ENCODE measurements around the gene AGPAT2.

DNA sequence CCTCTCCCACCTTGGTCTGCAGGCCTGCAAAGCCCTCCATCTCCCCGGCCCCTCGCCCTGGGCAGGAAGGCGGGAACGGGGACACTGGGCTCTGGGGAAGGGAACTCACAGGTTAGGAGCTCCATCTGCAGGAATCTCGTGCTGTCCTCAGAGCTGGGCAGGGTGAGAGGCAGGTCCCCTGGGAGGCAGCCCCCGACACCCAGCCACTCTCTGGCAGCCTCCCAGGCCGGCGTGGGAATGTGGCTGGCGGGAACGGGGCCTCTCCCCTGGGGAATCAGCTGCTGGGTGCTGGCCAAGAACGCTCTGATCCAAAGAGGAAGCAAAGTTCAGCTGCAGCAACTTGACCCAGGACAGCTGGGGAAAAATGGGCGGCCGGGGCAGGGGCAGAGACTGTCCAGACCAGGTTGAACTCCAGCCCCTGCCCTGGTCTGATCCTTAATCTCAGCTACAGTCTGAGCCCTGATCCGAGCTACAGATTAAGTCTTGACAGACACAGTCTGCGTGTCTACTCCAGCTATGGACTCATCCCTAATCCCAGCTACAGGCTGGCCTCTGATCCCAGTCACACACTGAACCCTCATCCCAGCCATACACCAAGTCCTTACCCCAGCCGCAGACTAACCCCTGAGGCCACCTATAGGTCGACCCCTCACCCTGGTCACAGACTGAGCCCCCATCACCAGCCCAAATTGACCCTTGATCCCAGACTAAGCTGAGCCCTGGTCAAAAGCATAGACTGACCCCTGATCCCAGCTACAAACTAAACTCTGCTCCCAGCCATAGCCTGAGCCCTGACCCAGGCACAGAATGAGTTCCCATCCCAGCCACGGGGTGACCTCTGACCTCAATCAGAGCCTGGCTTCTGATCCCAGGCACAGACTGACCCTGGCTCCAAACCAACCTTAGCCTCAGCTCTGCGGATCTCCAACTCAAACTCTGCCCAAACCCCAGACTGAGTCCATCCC, 61.9 kb downstream of the AGPAT2 start:
- TF ChIP-seq, protein P1, sequence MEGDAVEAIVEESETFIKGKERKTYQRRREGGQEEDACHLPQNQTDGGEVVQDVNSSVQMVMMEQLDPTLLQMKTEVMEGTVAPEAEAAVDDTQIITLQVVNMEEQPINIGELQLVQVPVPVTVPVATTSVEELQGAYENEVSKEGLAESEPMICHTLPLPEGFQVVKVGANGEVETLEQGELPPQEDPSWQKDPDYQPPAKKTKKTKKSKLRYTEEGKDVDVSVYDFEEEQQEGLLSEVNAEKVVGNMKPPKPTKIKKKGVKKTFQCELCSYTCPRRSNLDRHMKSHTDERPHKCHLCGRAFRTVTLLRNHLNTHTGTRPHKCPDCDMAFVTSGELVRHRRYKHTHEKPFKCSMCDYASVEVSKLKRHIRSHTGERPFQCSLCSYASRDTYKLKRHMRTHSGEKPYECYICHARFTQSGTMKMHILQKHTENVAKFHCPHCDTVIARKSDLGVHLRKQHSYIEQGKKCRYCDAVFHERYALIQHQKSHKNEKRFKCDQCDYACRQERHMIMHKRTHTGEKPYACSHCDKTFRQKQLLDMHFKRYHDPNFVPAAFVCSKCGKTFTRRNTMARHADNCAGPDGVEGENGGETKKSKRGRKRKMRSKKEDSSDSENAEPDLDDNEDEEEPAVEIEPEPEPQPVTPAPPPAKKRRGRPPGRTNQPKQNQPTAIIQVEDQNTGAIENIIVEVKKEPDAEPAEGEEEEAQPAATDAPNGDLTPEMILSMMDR (IDR thresholded peaks at IDR 0.05; ENCODE audit: borderline replicate concordance, extremely low read depth, low read length, poor library complexity, severe bottlenecking): peak; percentile 69
- TF ChIP-seq EZH2 (IDR thresholded peaks at IDR 0.05; ENCODE audit: borderline replicate concordance, low read depth, low read length, severe bottlenecking): no peak

Measured in DND-41 (cell line).